Measurements from ENCODE around the gene FAM193B.

DNA sequence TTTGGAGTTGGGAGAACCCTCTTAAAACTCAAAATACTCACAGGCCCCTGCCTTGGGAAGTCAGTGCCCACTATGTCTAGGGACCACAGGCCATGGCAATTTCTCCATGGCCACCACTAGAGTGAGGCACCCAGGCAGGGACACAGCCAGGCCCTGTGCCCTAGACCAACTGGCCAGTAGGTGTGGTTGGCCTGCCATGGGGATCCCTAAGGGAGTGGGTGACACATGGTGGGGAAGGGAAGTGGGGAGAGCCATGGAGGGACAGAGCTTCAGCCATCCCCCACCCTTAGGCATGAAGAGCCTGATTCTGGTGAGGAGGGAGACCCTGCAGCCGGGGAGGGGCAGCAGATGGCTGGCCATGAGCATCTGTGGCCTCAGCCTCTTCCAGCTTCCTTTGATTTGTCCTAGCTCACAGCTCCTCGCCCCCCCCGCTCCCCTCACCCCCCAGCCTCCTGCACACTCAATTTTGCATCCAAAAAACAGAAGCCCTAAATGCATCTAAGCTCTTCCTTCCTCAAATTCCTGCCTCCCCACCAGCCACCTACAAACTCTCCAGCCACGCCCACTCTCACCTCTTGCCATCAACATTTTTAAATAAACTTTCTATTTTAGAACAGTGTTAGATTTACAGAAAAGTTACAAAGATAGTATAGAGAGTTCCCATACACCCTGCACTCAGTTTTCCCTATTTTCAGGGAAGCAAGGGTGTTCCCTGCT, 79.4 kb downstream of the FAM193B start:
- TF ChIP-seq POLR2AphosphoS5 (IDR thresholded peaks at IDR 0.05; ENCODE audit: low read depth, low read length) (no peak), TAF1 (IDR thresholded peaks at IDR 0.05; ENCODE audit: borderline replicate concordance, low read depth, low read length) (no peak), POLR2A (IDR thresholded peaks at IDR 0.05; ENCODE audit: low read depth, low read length) (no peak)
